PC-3 (cell line): ENCODE measurements around the gene SHISA8.

Experiments used
- EZH2 ChIP-seq: fragments of 300-600 bp; sonication (generic); IDR thresholded peaks from one replicate; pipeline ENCODE4 v1.6.1; 2017; ENCODE audit warnings: antibody characterized with exemption, mild to moderate bottlenecking, low read length; ENCODE audit not compliant: unreplicated experiment
- TF ChIP-seq, protein P1 (sequence below): fragments of 300-600 bp; sonication (generic); conservative IDR thresholded peaks from 2 replicates; pipeline ENCODE4 v1.5.1; 2017; ENCODE audit warnings: antibody characterized with exemption, low read depth, mild to moderate bottlenecking, low read length

DNA sequence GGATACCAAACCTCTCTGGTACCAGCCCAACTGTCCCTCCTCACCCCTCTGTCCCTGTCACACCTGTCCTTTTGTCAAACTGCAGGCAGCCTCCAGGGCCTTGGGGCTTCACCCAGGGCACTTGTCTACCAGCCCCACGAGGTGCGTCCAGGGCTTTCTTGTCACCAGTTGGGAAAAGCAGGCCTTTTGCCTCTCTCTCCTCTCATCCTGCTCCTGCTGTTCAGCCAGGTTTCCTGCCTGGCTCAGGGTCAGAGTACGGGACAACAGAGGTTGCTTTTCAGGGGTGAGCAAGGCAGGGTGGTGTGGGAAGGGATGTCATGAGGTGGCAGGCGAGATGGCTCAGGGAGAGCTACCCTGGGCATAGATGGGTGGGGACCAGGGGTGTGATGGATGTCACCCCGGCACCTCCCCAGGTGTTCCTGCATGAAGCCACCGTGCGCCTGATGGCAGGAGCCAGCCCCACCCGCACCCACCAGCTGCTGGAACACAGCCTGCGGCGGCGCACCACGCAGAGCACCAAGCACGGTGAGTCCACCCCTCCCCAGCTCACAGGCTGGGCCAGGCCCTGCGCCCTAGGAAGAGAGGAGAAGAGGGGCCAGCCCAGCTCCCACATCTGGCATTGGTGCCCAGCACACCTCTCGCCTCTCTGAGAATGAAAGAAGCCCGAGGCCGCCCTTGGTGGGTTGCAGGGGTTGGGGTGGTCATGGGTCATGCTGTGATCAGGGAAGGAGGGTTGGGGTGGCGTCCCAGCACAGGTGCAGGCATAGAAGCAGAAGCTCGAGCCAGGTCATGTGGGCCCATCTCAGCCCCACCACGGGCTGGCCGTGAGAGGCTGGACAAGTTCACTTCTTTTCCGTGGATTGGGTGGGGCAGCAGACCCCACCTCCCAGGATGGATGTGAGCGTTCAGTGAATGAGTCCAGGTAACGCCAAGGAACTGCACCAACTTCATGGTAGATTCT, 10.1 kb downstream of the SHISA8 start:
- TF ChIP-seq, protein P1, sequence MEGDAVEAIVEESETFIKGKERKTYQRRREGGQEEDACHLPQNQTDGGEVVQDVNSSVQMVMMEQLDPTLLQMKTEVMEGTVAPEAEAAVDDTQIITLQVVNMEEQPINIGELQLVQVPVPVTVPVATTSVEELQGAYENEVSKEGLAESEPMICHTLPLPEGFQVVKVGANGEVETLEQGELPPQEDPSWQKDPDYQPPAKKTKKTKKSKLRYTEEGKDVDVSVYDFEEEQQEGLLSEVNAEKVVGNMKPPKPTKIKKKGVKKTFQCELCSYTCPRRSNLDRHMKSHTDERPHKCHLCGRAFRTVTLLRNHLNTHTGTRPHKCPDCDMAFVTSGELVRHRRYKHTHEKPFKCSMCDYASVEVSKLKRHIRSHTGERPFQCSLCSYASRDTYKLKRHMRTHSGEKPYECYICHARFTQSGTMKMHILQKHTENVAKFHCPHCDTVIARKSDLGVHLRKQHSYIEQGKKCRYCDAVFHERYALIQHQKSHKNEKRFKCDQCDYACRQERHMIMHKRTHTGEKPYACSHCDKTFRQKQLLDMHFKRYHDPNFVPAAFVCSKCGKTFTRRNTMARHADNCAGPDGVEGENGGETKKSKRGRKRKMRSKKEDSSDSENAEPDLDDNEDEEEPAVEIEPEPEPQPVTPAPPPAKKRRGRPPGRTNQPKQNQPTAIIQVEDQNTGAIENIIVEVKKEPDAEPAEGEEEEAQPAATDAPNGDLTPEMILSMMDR, result no peak
- no peak for TF ChIP-seq EZH2
